ENCODE data around the gene NCL. TPM values are rescaled to one million over a fixed set of nuclear protein-coding genes. Genes with fewer than 3 reads are reported as not detected.
"Not testable (repeated sequence)": the region's sequence is repeated elsewhere in the genome, so short reads cannot be mapped to it uniquely, and the experiment has no call there.

The NCL gene
- total RNA-seq, 1 donor from 2014 or later: 348 TPM

DNA sequence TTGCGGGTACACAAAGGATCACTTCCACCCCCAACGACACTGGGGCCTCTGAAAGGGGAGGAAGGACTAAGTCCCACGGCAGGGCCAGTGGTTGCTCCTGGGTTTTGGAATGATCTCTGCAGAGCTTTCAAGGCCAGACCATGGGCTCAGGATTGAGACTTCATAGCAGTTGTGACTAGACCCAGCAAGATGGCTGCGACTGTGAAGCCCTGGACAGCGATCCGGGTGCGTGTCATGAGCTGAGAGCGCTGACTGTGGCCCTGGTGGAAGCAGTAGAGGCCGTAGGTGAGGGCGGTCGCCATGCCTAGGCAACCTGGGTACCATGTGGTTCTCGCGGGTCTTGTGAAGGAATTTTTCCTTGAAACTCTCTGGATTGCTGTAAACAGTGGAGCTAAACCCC, 27.3 kb downstream of the NCL start:
- intact Hi-C loops (cut with DNase I): no loop called here

GRCh38 chr2:231433990-231434389, 30.3 kb downstream of the NCL start:
- H3K4me3 ChIP-seq: no peak overlapping the region

More for the DNA sequence above, 27.3 kb downstream of the NCL start:
- TF ChIP-seq POLR2AphosphoS5 (IDR thresholded peaks at IDR 0.05; ENCODE audit: insufficient read depth in 1 of 2, low read depth in 1 of 2) (no peak), POLR2A (IDR thresholded peaks at IDR 0.05) (no peak)
- TF ChIP-seq, protein P1, sequence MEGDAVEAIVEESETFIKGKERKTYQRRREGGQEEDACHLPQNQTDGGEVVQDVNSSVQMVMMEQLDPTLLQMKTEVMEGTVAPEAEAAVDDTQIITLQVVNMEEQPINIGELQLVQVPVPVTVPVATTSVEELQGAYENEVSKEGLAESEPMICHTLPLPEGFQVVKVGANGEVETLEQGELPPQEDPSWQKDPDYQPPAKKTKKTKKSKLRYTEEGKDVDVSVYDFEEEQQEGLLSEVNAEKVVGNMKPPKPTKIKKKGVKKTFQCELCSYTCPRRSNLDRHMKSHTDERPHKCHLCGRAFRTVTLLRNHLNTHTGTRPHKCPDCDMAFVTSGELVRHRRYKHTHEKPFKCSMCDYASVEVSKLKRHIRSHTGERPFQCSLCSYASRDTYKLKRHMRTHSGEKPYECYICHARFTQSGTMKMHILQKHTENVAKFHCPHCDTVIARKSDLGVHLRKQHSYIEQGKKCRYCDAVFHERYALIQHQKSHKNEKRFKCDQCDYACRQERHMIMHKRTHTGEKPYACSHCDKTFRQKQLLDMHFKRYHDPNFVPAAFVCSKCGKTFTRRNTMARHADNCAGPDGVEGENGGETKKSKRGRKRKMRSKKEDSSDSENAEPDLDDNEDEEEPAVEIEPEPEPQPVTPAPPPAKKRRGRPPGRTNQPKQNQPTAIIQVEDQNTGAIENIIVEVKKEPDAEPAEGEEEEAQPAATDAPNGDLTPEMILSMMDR (IDR thresholded peaks at IDR 0.05): no peak
- Histone ChIP-seq H3K27me3 (no peaks in the 10 kb centered on the region), H3K36me3 (no peaks in the 10 kb centered on the region), H3K4me1 (no peaks in the 10 kb centered on the region), H3K4me3 (no peak overlapping the region), H3K27ac (no peak overlapping the region), H3K9me3 (no peaks in the 10 kb centered on the region)
- DNase-seq (ENCODE audit: extremely low spot score in 2 of 2): no peak

GRCh38 chr2:231431606-231432005, 32.7 kb downstream of the NCL start:
- Histone ChIP-seq H3K4me1 (no peaks in the 10 kb centered on the region), H3K27ac (no peak overlapping the region), H3K9me3 (no peaks in the 10 kb centered on the region), H3K27me3 (no peaks in the 10 kb centered on the region), H3K4me3 (no peak overlapping the region), H3K36me3 (no peaks in the 10 kb centered on the region)
- TF ChIP-seq POLR2A (IDR thresholded peaks at IDR 0.05): no peak
- TF ChIP-seq, protein P1 (IDR thresholded peaks at IDR 0.05): no peak
- TF ChIP-seq POLR2AphosphoS5 (IDR thresholded peaks at IDR 0.05; ENCODE audit: insufficient read depth in 1 of 2, low read depth in 1 of 2): no peak
- no peak for DNase-seq (ENCODE audit: extremely low spot score in 2 of 2)
- intact Hi-C loops (cut with DNase I): no loop called here

More at GRCh38 chr2:231433990-231434389, 30.3 kb downstream of the NCL start:
- Histone ChIP-seq H3K4me1 (no peaks in the 10 kb centered on the region), H3K9me3 (no peaks in the 10 kb centered on the region), H3K27ac (no peak overlapping the region), H3K27me3 (no peaks in the 10 kb centered on the region), H3K36me3 (no peaks in the 10 kb centered on the region)
- TF ChIP-seq POLR2A (IDR thresholded peaks at IDR 0.05): no peak
- TF ChIP-seq POLR2AphosphoS5 (IDR thresholded peaks at IDR 0.05; ENCODE audit: insufficient read depth in 1 of 2, low read depth in 1 of 2): no peak
- TF ChIP-seq, protein P1 (IDR thresholded peaks at IDR 0.05): no peak
- intact Hi-C loops (cut with DNase I): no loop called here
- no peak for DNase-seq (ENCODE audit: extremely low spot score in 2 of 2)

- DNase-seq (ENCODE audit: extremely low spot score in 2 of 2); H3K27me3 ChIP-seq; H3K9me3 ChIP-seq; H3K27ac ChIP-seq; H3K36me3 ChIP-seq; intact Hi-C loops (cut with DNase I); H3K4me1 ChIP-seq; H3K4me3 ChIP-seq: not testable (repeated sequence)
Observed at GRCh38 chr2:231430437-231430836, 33.8 kb downstream of the NCL start.

- Histone ChIP-seq H3K9me3 (no peaks in the 10 kb centered on the region), H3K27me3 (no peaks in the 10 kb centered on the region), H3K27ac (no peak overlapping the region), H3K36me3 (no peaks in the 10 kb centered on the region), H3K4me1 (no peaks in the 10 kb centered on the region), H3K4me3 (no peak overlapping the region)
- intact Hi-C loops (cut with DNase I): no loop called here
- no peak for DNase-seq (ENCODE audit: extremely low spot score in 2 of 2)
- TF ChIP-seq, protein P1 (IDR thresholded peaks at IDR 0.05): no peak
- TF ChIP-seq POLR2A (IDR thresholded peaks at IDR 0.05) (no peak), POLR2AphosphoS5 (IDR thresholded peaks at IDR 0.05; ENCODE audit: insufficient read depth in 1 of 2, low read depth in 1 of 2) (no peak)
Observed at GRCh38 chr2:231429901-231430300, 34.4 kb downstream of the NCL start.

GRCh38 chr2:231429152-231429551, 35.1 kb downstream of the NCL start:
- Histone ChIP-seq H3K4me3 (no peak overlapping the region), H3K9me3 (no peaks in the 10 kb centered on the region), H3K27me3 (no peaks in the 10 kb centered on the region), H3K4me1 (no peaks in the 10 kb centered on the region), H3K27ac (no peak overlapping the region), H3K36me3 (no peaks in the 10 kb centered on the region)
- no peak for DNase-seq (ENCODE audit: extremely low spot score in 2 of 2)
- intact Hi-C loops (cut with DNase I): no loop called here
- TF ChIP-seq POLR2AphosphoS5 (IDR thresholded peaks at IDR 0.05; ENCODE audit: insufficient read depth in 1 of 2, low read depth in 1 of 2) (no peak), POLR2A (IDR thresholded peaks at IDR 0.05) (no peak)
- TF ChIP-seq, protein P1 (IDR thresholded peaks at IDR 0.05): no peak
